ENCODE data around the gene E2F2. TPM values are rescaled to one million over a fixed set of nuclear protein-coding genes. Genes with fewer than 3 reads are reported as not detected.

Gene E2F2
- total and polyA plus RNA-seq, 2 of the 13 experiments (the other 11 are each of a cell fraction or from before 2014, with no cell fraction given) = 0.65 to 6.6 TPM

DNA sequence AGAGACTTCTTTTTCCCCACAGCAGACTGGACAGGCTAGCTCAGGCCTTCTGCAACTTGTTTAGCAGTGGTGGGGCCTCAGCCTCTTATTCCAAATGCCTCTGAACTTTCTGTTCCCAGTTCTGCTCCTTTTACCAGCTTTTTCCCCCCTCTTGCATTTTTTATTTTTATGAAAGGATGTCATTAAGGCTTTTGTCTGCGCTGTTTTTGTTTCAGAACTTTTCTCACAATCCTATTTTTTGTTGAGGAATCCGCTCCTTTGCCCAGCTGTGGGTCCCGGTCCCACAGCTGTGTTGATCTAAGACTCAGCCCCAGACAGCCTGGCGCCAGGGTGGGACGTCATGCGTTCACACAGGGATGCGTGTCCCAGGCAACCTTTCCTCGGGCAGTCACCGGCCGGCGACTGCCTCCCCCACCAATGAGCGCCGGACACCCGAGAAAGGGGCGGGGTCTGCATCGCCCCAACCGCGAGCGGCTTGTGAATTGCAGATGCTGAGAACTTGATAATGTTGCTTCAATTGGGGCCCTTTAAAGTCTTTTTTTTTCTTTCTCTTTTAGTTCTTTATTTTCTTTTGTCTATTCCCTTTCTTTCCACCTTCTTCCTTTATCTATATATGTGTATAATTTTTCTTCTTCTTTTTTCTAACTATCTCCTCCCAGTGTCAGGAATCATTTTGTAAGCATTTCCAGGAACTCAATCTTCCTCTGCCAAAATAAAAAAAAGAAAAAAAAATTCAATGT is 31.3 kb upstream of the E2F2 start (continued):
- TF ChIP-seq MEIS1 (CRISPR knock-in tag; IDR thresholded peaks at IDR 0.05; ENCODE audit: borderline replicate concordance) = peak; percentile 51; the same call in 1 of the 2 replicates
- TF ChIP-seq, protein P1, sequence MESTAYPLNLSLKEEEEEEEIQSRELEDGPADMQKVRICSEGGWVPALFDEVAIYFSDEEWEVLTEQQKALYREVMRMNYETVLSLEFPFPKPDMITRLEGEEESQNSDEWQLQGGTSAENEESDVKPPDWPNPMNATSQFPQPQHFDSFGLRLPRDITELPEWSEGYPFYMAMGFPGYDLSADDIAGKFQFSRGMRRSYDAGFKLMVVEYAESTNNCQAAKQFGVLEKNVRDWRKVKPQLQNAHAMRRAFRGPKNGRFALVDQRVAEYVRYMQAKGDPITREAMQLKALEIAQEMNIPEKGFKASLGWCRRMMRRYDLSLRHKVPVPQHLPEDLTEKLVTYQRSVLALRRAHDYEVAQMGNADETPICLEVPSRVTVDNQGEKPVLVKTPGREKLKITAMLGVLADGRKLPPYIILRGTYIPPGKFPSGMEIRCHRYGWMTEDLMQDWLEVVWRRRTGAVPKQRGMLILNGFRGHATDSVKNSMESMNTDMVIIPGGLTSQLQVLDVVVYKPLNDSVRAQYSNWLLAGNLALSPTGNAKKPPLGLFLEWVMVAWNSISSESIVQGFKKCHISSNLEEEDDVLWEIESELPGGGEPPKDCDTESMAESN (CRISPR knock-in tag; conservative IDR thresholded peaks at IDR 0.05) = no peak
- TF ChIP-seq NCOA5 (CRISPR knock-in tag; IDR thresholded peaks at IDR 0.05) = no peak
- no peak for TF ChIP-seq ZNF850 (CRISPR knock-in tag; conservative IDR thresholded peaks at IDR 0.05)
- TF ChIP-seq SP1 (IDR thresholded peaks at IDR 0.05) = no peak
- TF ChIP-seq SP1 (CRISPR knock-in tag; IDR thresholded peaks at IDR 0.05) = peak; percentile 69
- TF ChIP-seq ZNF432 (CRISPR knock-in tag; IDR thresholded peaks at IDR 0.05; ENCODE audit: borderline replicate concordance) = no peak
- TF ChIP-seq, protein P2, sequence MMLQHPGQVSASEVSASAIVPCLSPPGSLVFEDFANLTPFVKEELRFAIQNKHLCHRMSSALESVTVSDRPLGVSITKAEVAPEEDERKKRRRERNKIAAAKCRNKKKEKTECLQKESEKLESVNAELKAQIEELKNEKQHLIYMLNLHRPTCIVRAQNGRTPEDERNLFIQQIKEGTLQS (CRISPR knock-in tag; IDR thresholded peaks at IDR 0.05) = no peak
- no peak for TF ChIP-seq MEF2D (CRISPR knock-in tag; IDR thresholded peaks at IDR 0.05)
- peak; percentile 96 to 98; a peak in 3 of 4 replicates for TF ChIP-seq EP300 (IDR thresholded peaks at IDR 0.05; ENCODE audit: low read depth in 2 of 2, low read length in 2 of 2)
- peak; percentile 95 for TF ChIP-seq EP300 (CRISPR knock-in tag; IDR thresholded peaks at IDR 0.05; ENCODE audit: borderline replicate concordance)
- peak; percentile 33; the same call in 1 of the 2 replicates for TF ChIP-seq HNF4G (IDR thresholded peaks at IDR 0.05; ENCODE audit: borderline replicate concordance, low read depth, low read length)
- TF ChIP-seq HNF4G (CRISPR knock-in tag; IDR thresholded peaks at IDR 0.05; ENCODE audit: borderline replicate concordance, low read depth) = no peak
- TF ChIP-seq IKZF1 (IDR thresholded peaks at IDR 0.05) = no peak
- TF ChIP-seq RCOR2 (CRISPR knock-in tag; IDR thresholded peaks at IDR 0.05) = peak; percentile 64; the same call in 1 of the 2 replicates
- TF ChIP-seq ONECUT2 (CRISPR knock-in tag; IDR thresholded peaks at IDR 0.05) = no peak
- no peak for TF ChIP-seq ZFX (CRISPR knock-in tag; IDR thresholded peaks at IDR 0.05; ENCODE audit: low read depth)
- no peak for TF ChIP-seq CCDC6 (CRISPR knock-in tag; IDR thresholded peaks at IDR 0.05)
- no peak for TF ChIP-seq ZNF619 (CRISPR knock-in tag; IDR thresholded peaks at IDR 0.05)
- TF ChIP-seq, protein P3, sequence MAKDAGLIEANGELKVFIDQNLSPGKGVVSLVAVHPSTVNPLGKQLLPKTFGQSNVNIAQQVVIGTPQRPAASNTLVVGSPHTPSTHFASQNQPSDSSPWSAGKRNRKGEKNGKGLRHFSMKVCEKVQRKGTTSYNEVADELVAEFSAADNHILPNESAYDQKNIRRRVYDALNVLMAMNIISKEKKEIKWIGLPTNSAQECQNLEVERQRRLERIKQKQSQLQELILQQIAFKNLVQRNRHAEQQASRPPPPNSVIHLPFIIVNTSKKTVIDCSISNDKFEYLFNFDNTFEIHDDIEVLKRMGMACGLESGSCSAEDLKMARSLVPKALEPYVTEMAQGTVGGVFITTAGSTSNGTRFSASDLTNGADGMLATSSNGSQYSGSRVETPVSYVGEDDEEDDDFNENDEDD (CRISPR knock-in tag; IDR thresholded peaks at IDR 0.05; ENCODE audit: borderline replicate concordance) = no peak
- TF ChIP-seq RFX1 (IDR thresholded peaks at IDR 0.05) = peak; percentile 74
- peak; percentile 44 for TF ChIP-seq POLR2G (IDR thresholded peaks at IDR 0.05; ENCODE audit: low read depth, low read length)
- no peak for TF ChIP-seq TBP (CRISPR knock-in tag; IDR thresholded peaks at IDR 0.05)
- TF ChIP-seq, protein P4, sequence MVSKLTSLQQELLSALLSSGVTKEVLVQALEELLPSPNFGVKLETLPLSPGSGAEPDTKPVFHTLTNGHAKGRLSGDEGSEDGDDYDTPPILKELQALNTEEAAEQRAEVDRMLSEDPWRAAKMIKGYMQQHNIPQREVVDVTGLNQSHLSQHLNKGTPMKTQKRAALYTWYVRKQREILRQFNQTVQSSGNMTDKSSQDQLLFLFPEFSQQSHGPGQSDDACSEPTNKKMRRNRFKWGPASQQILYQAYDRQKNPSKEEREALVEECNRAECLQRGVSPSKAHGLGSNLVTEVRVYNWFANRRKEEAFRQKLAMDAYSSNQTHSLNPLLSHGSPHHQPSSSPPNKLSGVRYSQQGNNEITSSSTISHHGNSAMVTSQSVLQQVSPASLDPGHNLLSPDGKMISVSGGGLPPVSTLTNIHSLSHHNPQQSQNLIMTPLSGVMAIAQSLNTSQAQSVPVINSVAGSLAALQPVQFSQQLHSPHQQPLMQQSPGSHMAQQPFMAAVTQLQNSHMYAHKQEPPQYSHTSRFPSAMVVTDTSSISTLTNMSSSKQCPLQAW (CRISPR knock-in tag; IDR thresholded peaks at IDR 0.05) = peak; percentile 50; the same call in 1 of the 2 replicates
- peak; percentile 91 for TF ChIP-seq NCOA2 (CRISPR knock-in tag; IDR thresholded peaks at IDR 0.05)
- peak; percentile 53; the same call in 1 of the 2 replicates for TF ChIP-seq KDM2A (CRISPR knock-in tag; IDR thresholded peaks at IDR 0.05; ENCODE audit: borderline replicate concordance, low read depth)

All from HepG2 (cell line).